ENCODE measurements around the gene VSTM2B.

- TF ChIP-seq EZH2 (IDR thresholded peaks at IDR 0.05; ENCODE audit: borderline replicate concordance) (no peak), CTCF (IDR thresholded peaks at IDR 0.05; ENCODE audit: poor library complexity) (no peak), EZH2phosphoT487 (IDR thresholded peaks at IDR 0.05; ENCODE audit: low read depth, severe bottlenecking, unreplicated experiment) (no peak)
These were observed 12.4 kb downstream of the VSTM2B start for GRCh38 chr19:29538146-29538545.
